ENCODE results near the gene SYK.

- no peak for TF ChIP-seq POLR2A (IDR thresholded peaks at IDR 0.05; ENCODE audit: low read depth, low read length)
- no peak for TF ChIP-seq POU2F2 (IDR thresholded peaks at IDR 0.05; ENCODE audit: low read depth, low read length)
Measured at GRCh38 chr9:90905822-90906221, 104.2 kb downstream of the SYK start.

Measured in GM12891 (cell line).